Prostate gland (tissue), 2 donors: Measurements from ENCODE around the gene MANF. TPM values are rescaled to one million over a fixed set of nuclear protein-coding genes. Genes with fewer than 3 reads are reported as not detected.

ENCODE experiments used
- DNase-seq: peaks from one replicate; pipeline ENCODE4 v3.0.0-alpha.2; 2019; ENCODE audit warnings: low spot score
- H3K27ac ChIP-seq, 2 donors: fragments of 200-600 bp; sonication (generic); 2 replicates each; pipeline ENCODE4 v1.5.1; 2017 to 2019
- H3K27me3 ChIP-seq: fragments of 200-600 bp; sonication (generic); replicated peaks from 2 replicates; pipeline ENCODE4 v1.5.1; 2019; ENCODE audit not compliant: insufficient read depth
- H3K36me3 ChIP-seq, 2 donors: fragments of 200-600 bp; sonication (generic); 1 replicate in 1 of 2; 2 replicates in 1 of 2; pipeline versions ENCODE4 v1.5.1 to v1.8.1; 2017 to 2019
- H3K4me1 ChIP-seq: fragments of 200-600 bp; sonication (generic); replicated peaks from 2 replicates; pipeline ENCODE4 v1.5.1; 2019
- H3K4me3 ChIP-seq, 2 donors: fragments of 200-600 bp; sonication (generic); 2 replicates each; pipeline ENCODE4 v1.5.1; 2017 to 2019
- H3K9me3 ChIP-seq: fragments of 200-600 bp; sonication (generic); 2 replicates; pipeline ENCODE4 v1.5.1; 2017
- CTCF ChIP-seq, 4 experiments: fragments of 200-600 bp in 2 of 4; fragments of 450-650 bp in 2 of 4; sonication (generic) in 2 of 4; IDR thresholded peaks; 1 replicate in 3 of 4; 2 replicates in 1 of 4; pipeline ENCODE4 v1.5.1; 2016 to 2019; ENCODE audit warnings: antibody characterized with exemption in 4 of 4, mild to moderate bottlenecking in 2 of 4, moderate library complexity in 2 of 4
- POLR2A ChIP-seq: fragments of 450-650 bp; IDR thresholded peaks from one replicate; pipeline ENCODE4 v1.6.1; 2016; ENCODE audit warnings: antibody characterized with exemption, mild to moderate bottlenecking
- POLR2AphosphoS5 ChIP-seq: sonication (generic); formaldehyde crosslinking; IDR thresholded peaks from one replicate; pipeline ENCODE4 v1.6.1; 2017; ENCODE audit warnings: antibody characterized with exemption
- WGBS: methylation state at CpG from one replicate; pipeline ENCODE4 v1.1.5; 2018; 5-methylcytosine and 5-hydroxymethylcytosine counted together
- intact Hi-C: fragments of 100-400 bp; cut with DNase I; formaldehyde crosslinking; loops from one replicate; pipeline ENCODE4 v1.14.2; 2022
- total RNA-seq, 2 donors: library from RNA; depleted of rRNA; stranded (reverse); fragments of >200 nt; gene quantifications; one replicate each; pipeline ENCODE4 v1.1.0, GENCODE V29; 2016

The MANF gene
- total RNA-seq, 2 donors from 2014 or later = 30.6 to 81.4 TPM

- Histone ChIP-seq H3K4me1 (no peaks in the 10 kb centered on the region), H3K9me3 (no peaks in the 10 kb centered on the region), H3K36me3 (no peaks in the 10 kb centered on the region), H3K4me3 (no peak overlapping the region), H3K27ac (no peak overlapping the region), H3K27me3 (no peaks in the 10 kb centered on the region)
- intact Hi-C loops = no loop called here
- TF ChIP-seq CTCF (IDR thresholded peaks at IDR 0.05) = no peak
- TF ChIP-seq POLR2AphosphoS5 = no peak
- TF ChIP-seq POLR2A = no peak
- DNase-seq = no peak
Observed at GRCh38 chr3:51375136-51375535, 10.0 kb upstream of the MANF start.

GRCh38 chr3:51375571-51375970, 9.5 kb upstream of the MANF start:
- no peak overlapping the region for H3K27ac ChIP-seq
- H3K9me3 ChIP-seq = no peaks in the 10 kb centered on the region
- TF ChIP-seq CTCF (IDR thresholded peaks at IDR 0.05) = no peak
- no peak for TF ChIP-seq POLR2A
- TF ChIP-seq POLR2AphosphoS5 = no peak
- no peaks in the 10 kb centered on the region for H3K36me3 ChIP-seq
- DNase-seq = no peak
- WGBS = 71% methylated on average over 8 of the region's 8 CpGs
- intact Hi-C loops = no loop called here
- no peaks in the 10 kb centered on the region for H3K4me1 ChIP-seq
- H3K4me3 ChIP-seq = no peak overlapping the region
- H3K27me3 ChIP-seq = no peaks in the 10 kb centered on the region

- intact Hi-C loops = no loop called here
- no peak overlapping the region for H3K4me3 ChIP-seq
- WGBS = 94% methylated on average over 5 of the region's 5 CpGs
- no peaks in the 10 kb centered on the region for H3K9me3 ChIP-seq
- no peak for TF ChIP-seq POLR2A
- TF ChIP-seq CTCF (IDR thresholded peaks at IDR 0.05) = no peak
- TF ChIP-seq POLR2AphosphoS5 = no peak
- no peaks in the 10 kb centered on the region for H3K27me3 ChIP-seq
- H3K27ac ChIP-seq = no peak overlapping the region
- no peak for DNase-seq
- H3K4me1 ChIP-seq = no peaks in the 10 kb centered on the region
- no peaks in the 10 kb centered on the region for H3K36me3 ChIP-seq
Observed at GRCh38 chr3:51378065-51378464, 7.0 kb upstream of the MANF start.

- DNase-seq = no peak
- Histone ChIP-seq H3K9me3 (no peaks in the 10 kb centered on the region), H3K27ac (no peak overlapping the region), H3K27me3 (no peaks in the 10 kb centered on the region), H3K4me3 (no peak overlapping the region), H3K4me1 (peaks cover 4% of the 10 kb centered on the region), H3K36me3 (no peaks in the 10 kb centered on the region)
- WGBS = 88% methylated on average over 2 of the region's 2 CpGs
- intact Hi-C loops = no loop called here
- TF ChIP-seq CTCF (IDR thresholded peaks at IDR 0.05) = no peak
- TF ChIP-seq POLR2AphosphoS5 = no peak
- TF ChIP-seq POLR2A = no peak
Observed at GRCh38 chr3:51378726-51379125, 6.4 kb upstream of the MANF start.

GRCh38 chr3:51379301-51379700, 5.8 kb upstream of the MANF start:
- H3K27me3 ChIP-seq = no peaks in the 10 kb centered on the region
- H3K9me3 ChIP-seq = no peaks in the 10 kb centered on the region
- TF ChIP-seq POLR2A = no peak
- no peak for TF ChIP-seq POLR2AphosphoS5
- TF ChIP-seq CTCF (IDR thresholded peaks at IDR 0.05) = no peak
- H3K4me3 ChIP-seq = no peak overlapping the region
- no peaks in the 10 kb centered on the region for H3K36me3 ChIP-seq
- H3K4me1 ChIP-seq = peaks cover 4% of the 10 kb centered on the region
- WGBS = 68% methylated on average over 3 of the region's 8 CpGs
- no peak for DNase-seq
- no peak overlapping the region for H3K27ac ChIP-seq
- intact Hi-C loops = no loop called here
